Ishikawa (cell line): ENCODE data around the gene TBC1D22A.

Source experiments
- CEBPB ChIP-seq: IDR thresholded peaks from 2 replicates; pipeline ENCODE4 v1.6.1; 2012
- CREB1 ChIP-seq: IDR thresholded peaks from 2 replicates; pipeline ENCODE4 v1.6.1; 2012; ENCODE audit warnings: low read depth
- EGR1 ChIP-seq: IDR thresholded peaks from 2 replicates; pipeline ENCODE4 v1.6.1; 2012
- EP300 ChIP-seq: IDR thresholded peaks from 2 replicates; pipeline ENCODE4 v1.6.1; 2012; ENCODE audit warnings: borderline replicate concordance
- FOXM1 ChIP-seq: IDR thresholded peaks from 2 replicates; pipeline ENCODE4 v1.6.1; 2012; ENCODE audit warnings: low read depth, borderline replicate concordance
- NFIC ChIP-seq: IDR thresholded peaks from 2 replicates; pipeline ENCODE4 v1.6.1; 2012
- RAD21 ChIP-seq: IDR thresholded peaks from 2 replicates; pipeline ENCODE4 v1.6.1; 2012; ENCODE audit warnings: low read depth
- TAF1 ChIP-seq: IDR thresholded peaks from 2 replicates; pipeline ENCODE4 v1.6.1; 2012; ENCODE audit warnings: low read depth, mild to moderate bottlenecking
- TEAD4 ChIP-seq: IDR thresholded peaks from 2 replicates; pipeline ENCODE4 v1.6.1; 2012
- YY1 ChIP-seq: IDR thresholded peaks from 2 replicates; pipeline ENCODE4 v1.6.1; 2012; ENCODE audit warnings: low read depth
- TF ChIP-seq, protein P1 (sequence below): IDR thresholded peaks from 2 replicates; pipeline ENCODE4 v1.6.1; 2012; ENCODE audit warnings: low read depth, mild to moderate bottlenecking
- TF ChIP-seq, protein P2 (sequence below): IDR thresholded peaks from 2 replicates; pipeline ENCODE4 v1.6.1; 2012

DNA sequence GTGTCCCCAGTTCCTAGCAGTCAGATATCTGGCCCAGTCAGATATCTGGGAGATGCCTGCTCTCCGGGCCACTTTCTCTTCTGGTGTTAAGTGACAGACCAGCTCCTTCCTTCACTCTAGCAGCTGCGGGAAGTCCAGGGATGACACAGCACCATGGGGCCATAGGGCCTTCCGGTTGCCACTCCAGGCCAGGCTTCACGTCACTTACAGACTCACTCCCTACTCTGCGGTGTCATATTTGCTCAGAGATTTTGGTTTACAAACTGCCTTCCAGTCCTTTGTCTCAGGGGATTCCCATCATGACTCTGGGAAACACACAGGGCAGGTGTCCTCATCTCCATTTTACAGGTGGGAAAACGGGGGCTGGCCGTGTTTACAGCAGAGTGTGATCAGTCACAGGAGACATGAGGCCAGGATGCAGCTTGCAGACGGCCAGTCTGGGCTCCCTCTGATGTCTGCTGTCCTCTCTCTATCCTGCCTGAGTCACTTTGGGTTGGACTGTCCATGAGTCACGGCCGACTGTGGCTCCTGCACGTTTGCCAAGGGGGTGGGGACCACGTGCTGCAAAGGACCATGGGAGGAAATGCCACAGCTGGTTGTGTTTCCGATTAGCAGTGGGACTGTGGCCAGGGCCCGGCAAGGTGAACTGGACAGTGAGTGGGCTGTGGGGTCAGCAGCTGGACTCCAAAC lies 8.2 kb upstream of the TBC1D22A start:
- TF ChIP-seq, protein P1, sequence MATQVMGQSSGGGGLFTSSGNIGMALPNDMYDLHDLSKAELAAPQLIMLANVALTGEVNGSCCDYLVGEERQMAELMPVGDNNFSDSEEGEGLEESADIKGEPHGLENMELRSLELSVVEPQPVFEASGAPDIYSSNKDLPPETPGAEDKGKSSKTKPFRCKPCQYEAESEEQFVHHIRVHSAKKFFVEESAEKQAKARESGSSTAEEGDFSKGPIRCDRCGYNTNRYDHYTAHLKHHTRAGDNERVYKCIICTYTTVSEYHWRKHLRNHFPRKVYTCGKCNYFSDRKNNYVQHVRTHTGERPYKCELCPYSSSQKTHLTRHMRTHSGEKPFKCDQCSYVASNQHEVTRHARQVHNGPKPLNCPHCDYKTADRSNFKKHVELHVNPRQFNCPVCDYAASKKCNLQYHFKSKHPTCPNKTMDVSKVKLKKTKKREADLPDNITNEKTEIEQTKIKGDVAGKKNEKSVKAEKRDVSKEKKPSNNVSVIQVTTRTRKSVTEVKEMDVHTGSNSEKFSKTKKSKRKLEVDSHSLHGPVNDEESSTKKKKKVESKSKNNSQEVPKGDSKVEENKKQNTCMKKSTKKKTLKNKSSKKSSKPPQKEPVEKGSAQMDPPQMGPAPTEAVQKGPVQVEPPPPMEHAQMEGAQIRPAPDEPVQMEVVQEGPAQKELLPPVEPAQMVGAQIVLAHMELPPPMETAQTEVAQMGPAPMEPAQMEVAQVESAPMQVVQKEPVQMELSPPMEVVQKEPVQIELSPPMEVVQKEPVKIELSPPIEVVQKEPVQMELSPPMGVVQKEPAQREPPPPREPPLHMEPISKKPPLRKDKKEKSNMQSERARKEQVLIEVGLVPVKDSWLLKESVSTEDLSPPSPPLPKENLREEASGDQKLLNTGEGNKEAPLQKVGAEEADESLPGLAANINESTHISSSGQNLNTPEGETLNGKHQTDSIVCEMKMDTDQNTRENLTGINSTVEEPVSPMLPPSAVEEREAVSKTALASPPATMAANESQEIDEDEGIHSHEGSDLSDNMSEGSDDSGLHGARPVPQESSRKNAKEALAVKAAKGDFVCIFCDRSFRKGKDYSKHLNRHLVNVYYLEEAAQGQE: no peak
- peak; percentile 74; the same call in 1 of the 2 replicates for TF ChIP-seq EP300
- TF ChIP-seq CREB1: no peak
- no peak for TF ChIP-seq TAF1
- no peak for TF ChIP-seq EGR1
- TF ChIP-seq NFIC: peak; percentile 83
- TF ChIP-seq YY1: 0 out of 2 replicates have a peak, but pooled peaks have one; percentile 28
- no peak for TF ChIP-seq FOXM1
- TF ChIP-seq, protein P2, sequence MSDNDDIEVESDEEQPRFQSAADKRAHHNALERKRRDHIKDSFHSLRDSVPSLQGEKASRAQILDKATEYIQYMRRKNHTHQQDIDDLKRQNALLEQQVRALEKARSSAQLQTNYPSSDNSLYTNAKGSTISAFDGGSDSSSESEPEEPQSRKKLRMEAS: peak; percentile 94
- TF ChIP-seq CEBPB: no peak
- peak; percentile 61 for TF ChIP-seq TEAD4
- TF ChIP-seq RAD21: no peak
